Measurements from ENCODE around the gene IFNAR2.
A peak's percentile ranks its signal among the peaks of the same experiment; 100 is the strongest.

The IFNAR2 gene

GRCh38 chr21:33229784-33230544 lies at the start of gene IFNAR2:
Gene IFNAR2, plus strand, starts transcription at chr21:33229938. Its CDS starts 11,985 bp downstream, at chr21:33241923.
- DNase-seq, result no peak

GRCh38 chr21:33185852-33186251 lies 43.9 kb upstream of the IFNAR2 start:
- DNase-seq, result no peak

DNA sequence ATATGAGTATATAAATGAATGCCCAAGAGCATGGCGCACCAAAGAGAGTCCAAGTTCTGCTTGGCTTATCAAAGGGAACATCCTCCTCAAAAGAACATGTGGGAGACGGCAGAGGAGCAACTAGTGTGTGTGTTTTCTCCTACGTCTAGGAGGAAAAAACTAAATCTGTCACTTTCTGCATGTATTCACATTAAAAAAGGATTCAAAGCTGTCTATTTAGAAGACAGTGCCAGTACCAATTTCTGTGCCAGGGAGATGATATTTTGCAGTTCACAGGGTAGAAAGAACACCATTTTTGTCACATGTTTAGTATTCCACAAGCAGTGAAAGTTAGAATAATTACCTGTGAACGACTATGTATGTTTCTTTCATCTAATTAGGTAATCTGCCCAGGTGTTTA lies 42.5 kb upstream of the IFNAR2 start:
- DNase-seq, result no peak

GRCh38 chr21:33189237-33189636 lies 40.5 kb upstream of the IFNAR2 start:
- DNase-seq, result no peak

GRCh38 chr21:33189824-33190223 lies 39.9 kb upstream of the IFNAR2 start:
- DNase-seq, result no peak

DNA sequence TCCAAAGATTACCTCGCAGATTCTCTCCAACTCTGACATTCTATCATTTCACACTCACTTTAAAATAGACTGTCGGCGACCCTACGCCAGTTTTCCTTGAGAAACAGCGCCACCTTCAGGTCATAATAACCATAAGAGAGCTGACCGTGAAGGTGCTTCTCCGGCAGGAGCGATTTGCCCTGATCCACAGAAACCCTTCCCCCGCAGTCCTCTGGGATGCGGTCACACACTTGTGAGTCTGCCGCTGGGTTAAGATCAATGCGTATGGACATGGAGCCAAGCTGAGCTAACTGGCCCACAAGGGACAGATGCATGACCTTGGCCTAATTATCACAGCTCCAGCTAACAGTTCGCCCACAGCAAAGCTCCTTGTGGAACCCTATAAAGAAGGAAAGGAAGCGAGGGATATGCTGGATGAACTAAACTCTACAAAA lies 32.8 kb upstream of the IFNAR2 start:
- DNase-seq, result peak; percentile 15

DNA sequence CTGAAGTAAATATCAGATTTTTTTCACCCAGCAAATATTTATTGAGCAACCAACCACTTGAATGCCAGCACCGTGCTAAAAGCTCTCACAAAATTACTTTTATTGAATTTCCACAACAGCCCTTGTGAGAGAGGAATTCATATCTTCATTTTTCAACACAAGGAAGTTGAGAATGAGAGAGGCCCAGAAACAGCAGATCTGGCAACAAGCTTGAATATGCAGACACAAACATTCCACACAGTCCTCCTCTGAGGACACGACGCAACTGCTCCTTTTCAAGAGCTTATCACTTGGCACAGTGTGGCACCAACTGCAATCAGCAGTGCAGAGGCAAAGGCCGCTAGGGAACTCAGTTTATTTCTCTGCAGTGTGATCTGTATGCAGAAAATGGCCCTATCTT lies 32.2 kb upstream of the IFNAR2 start:
- no peak for DNase-seq

- no peak for DNase-seq
These were observed 31.2 kb upstream of the IFNAR2 start for GRCh38 chr21:33198346-33199099.

- DNase-seq, result no peak
These were observed 30.7 kb upstream of the IFNAR2 start for GRCh38 chr21:33199100-33199464.

DNA sequence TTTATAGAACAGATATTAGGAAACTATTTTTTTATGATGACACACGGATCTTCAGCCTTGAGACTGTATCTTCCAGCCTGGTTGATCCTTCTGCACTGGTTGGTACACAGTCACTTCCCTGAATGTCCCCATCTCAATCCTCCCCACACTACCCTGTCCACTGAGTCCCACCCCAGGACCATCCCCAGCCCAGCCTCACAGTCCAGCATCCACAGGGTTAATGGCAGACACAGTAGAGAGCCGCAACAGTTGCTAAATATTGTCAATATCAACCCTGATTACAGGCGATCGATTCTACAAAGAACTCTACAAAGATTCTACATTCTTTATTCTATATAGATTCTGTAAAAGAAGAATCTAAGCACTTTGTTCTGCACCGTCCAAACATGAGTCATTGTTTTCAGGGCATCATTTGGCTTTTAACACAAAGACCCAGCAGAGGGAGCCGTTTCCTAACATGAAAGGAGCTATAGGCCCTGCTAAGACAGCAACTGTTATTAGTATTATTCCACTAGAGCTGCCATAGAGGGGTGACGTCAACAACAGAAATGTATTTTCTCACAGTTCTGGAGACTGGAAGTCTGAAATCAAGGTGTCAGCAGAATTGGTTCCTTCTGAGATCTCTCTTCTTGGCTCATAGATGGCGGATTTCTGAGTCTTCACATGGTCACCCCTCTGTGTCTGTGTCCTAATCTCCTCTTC lies 30.1 kb upstream of the IFNAR2 start:
- DNase-seq, result peak; percentile 57

- no peak for DNase-seq
These were observed 27.8 kb upstream of the IFNAR2 start for GRCh38 chr21:33201956-33202355.

DNA sequence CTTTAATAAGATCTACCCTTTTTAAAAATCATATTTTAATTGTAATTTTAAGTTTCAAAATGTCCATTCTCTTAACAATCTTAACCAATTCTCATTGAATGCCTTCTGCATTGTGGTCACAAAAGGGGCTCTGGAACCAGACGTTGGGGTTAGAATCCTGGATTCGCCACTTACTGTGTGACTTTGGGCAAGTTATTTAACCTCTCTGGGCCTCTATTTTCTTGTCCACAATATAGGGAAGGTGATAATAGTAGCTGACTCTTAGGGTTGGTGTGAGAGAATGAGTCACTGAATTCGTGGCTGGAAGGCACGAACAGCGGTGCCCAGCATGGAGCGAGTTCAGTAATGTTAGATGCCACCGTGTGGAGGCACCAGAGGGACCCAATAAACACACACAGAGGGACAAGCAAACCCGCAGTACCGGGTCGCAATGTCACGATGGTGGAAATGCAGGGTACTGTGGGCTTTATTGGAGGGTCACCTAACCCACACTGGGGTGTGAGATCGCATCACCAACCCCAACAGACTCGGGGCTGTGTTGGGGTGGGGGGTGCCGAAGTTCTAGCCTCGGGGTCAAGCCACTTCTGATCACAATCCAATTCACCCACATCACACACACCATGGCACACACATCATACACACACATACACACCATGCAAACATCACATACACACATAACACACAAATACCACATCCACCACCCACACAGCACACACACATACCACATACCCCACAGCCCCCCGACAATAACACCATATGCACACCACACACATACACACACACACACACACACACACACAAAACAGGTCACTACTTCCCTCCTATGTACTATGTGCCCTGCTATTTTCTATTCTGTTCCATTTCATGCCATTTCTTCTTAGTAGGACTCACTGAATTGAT lies 27.0 kb upstream of the IFNAR2 start:
- DNase-seq, result no peak

DNA sequence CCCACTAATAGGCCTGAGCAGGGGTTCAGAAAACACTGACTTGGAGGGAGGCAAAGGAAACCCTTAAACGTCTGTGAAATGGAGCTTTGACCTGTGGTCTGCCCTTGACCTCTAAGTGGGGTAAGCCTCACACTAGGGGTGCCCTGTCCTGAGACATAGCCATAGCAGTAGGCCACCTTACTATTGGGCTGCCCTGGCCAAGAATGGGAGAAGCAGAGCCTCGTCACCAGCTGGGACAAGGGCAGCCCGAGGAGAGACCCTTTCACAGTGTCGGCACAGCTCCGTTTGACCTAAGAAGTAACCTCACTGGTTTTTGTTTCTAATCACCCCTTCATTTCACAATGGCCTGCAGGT lies 26.4 kb upstream of the IFNAR2 start:
- DNase-seq, result no peak

DNA sequence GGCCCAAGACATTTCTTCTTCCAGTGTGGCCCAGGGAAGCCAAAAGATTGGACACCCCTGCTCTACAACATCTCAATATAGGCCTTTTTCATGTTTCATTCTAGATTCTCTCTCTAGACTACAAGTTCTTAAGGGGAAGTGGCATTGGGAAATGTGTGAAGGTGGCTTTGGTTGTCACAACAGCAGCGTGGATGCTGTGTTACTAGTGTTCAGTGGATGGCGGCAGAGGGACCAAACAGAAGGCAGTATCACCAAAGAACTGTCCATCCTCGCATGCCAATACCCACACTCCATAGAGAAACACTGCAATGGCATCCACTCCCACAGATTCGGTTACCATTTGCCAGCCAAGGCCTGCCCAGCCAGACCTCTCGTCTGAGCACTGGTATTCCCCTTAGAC lies 24.3 kb upstream of the IFNAR2 start:
- no peak for DNase-seq

DNA sequence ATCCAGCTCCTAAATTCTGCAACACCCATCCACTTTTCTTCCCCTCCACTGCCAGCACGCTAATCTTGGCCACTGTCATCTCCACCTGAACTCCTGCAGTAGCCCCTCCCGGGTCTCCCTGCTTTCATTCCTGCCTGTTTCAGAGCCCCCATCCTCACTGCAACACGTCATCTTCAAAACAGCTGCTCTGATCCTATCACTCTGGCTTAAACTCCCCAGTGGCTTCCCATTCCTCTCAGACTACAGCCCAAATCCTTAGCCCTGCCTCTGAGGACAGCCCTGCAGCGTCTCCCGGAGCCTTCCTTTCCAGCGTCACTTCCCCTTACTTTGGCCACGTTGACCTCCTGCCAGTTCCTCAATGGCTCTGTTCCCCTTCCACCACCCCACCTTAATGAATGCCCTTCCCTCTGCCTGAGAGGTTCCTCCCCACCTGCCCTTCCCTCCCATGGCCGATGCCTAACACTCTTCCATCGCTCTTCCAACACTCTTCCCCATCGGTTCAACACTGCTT lies 22.9 kb upstream of the IFNAR2 start:
- no peak for DNase-seq

GRCh38 chr21:33207449-33208149 lies 22.1 kb upstream of the IFNAR2 start:
- no peak for DNase-seq

DNA sequence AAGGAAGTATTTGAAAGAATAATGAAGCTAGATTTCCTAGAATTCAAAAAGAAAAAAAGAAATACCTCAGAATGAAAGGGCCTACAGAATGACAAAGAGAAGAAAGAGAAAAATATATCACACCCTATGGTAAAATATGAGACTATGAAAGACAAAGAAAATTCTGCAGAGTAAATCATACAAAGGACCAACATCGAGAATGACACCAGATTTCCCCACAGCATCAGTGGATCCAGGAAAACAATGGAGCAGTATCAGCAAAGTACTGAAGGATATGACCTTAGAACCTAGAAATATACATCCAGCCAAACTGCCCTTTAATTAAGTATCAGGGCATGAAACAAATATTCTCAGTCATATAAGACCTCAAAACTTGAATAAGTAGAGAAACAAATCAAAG lies 21.2 kb upstream of the IFNAR2 start:
- DNase-seq, result no peak

- no peak for DNase-seq
These were observed 18.4 kb upstream of the IFNAR2 start for GRCh38 chr21:33211305-33211704.

DNA sequence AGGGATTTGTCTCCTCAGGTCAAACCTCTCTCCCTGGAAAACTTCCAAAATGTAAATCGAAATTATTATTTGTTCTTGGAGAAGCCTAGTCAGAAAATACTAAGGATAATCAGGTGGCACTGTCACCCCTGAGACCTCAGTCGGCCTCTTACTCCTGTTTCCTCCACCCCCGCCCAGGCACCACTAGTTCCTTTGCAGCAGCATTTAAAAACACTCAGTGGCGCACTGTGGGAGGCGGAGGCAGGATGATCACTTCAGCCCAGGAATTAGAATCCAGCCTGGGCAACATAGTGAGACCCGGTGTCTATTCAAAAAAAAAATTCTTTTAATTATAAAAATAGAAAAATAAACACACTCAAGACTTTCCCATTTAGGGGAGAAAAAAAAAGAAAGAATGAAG lies 18.0 kb upstream of the IFNAR2 start:
- no peak for DNase-seq

DNA sequence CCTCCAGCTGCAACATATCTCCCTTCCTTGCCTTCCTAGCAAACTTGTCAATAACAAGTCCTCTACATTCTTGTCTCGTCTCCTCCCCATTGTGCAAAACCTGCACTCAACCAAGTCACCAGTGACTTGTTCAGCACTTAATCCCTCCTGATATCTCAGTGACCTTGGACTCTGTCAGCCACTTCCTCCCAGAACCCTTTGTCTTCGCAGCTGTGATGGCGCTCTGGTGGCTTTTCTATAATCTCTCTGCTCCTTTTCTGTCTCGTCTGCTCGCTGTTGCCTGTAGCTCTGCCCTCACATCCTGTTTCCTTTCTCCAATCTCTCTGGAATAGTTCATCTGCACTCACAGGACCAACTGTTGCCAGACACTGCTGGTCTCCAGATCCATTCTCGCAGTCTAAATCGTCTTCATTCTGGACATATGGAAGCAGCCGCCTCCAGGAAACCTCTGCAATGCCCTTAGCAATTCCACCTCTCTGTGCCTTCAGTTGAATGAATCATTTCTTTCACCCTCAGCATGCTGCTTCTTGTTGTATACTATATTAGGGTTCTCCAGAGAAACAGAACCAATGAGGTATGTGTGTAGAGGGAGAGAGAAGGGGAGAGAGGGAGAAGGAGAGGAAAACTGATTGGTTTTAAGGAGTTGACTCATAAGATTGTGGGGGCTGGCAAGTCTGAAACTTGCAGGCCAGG lies 17.4 kb upstream of the IFNAR2 start:
- no peak for DNase-seq

DNA sequence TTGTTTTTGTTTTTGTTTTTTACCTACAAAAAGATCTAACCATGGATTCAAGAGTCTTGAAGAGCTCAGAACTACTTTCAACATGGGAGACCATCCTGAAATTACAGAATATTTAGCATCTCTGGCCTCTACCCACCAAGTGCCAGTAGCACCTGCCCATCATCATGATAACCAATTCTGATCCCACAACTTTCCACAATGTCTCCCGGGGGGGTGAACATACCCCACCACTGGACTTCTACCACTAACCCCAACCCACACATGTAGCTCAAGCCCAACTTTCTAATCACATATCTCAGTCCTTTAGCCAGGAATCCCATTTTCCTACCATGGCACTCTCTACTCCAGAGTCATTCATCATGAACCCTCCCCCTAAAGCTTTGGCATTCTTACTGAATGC lies 15.7 kb upstream of the IFNAR2 start:
- DNase-seq, result no peak

Data from DMS 273 treated with DMSO at 0.1 percent for 48 hours (cell line).